ENCODE measurements around the gene ALDH3B2.

DNA sequence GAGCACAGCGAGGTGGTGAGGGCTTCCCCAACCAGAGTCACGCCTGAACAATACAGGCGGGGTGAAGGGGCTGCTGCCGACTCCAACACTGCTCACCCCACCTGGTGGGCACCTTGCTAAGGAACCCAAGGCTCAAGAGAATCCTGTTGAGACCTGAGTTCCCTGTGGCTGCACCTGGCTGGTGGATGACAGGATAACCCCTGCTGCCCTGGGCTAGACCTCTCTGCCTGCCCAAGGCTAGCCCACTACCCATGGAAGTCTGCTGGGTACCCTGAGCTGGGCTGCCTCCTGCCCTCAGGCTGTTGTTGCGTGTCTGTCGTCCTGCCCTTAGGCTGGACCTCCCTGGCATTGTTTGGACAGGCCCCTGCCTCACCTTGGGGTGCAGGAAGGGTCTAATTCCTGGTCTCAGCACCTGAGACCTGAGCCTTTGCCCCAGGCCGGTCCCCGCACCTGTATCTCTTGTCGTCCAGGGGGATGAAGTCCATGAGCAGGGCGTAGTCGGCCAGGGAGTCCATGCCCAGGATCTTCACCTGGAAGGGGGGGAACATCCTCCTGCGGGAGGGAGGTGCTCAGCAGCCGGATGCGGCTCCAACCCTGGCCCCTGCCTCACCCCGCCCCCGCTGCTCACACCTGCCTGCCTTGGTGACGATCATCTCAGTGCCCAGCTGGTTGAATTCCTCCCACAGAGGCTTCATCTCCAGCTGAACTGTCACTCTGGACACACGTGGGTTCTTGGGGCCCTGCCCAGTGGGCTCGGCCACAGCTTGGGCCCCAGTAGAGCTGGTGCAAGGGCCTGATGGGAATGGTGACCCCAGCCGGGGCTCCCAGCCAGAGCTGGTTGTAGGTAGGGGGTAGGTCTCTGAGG, 39.8 kb downstream of the ALDH3B2 start:
- TF ChIP-seq, protein P1, sequence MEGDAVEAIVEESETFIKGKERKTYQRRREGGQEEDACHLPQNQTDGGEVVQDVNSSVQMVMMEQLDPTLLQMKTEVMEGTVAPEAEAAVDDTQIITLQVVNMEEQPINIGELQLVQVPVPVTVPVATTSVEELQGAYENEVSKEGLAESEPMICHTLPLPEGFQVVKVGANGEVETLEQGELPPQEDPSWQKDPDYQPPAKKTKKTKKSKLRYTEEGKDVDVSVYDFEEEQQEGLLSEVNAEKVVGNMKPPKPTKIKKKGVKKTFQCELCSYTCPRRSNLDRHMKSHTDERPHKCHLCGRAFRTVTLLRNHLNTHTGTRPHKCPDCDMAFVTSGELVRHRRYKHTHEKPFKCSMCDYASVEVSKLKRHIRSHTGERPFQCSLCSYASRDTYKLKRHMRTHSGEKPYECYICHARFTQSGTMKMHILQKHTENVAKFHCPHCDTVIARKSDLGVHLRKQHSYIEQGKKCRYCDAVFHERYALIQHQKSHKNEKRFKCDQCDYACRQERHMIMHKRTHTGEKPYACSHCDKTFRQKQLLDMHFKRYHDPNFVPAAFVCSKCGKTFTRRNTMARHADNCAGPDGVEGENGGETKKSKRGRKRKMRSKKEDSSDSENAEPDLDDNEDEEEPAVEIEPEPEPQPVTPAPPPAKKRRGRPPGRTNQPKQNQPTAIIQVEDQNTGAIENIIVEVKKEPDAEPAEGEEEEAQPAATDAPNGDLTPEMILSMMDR (conservative IDR thresholded peaks at IDR 0.05; ENCODE audit: low read length), result no peak
- no peak for TF ChIP-seq EZH2phosphoT487 (IDR thresholded peaks at IDR 0.05; ENCODE audit: borderline replicate concordance)
